ENCODE data around the gene ABO.

- TF ChIP-seq, protein P1, sequence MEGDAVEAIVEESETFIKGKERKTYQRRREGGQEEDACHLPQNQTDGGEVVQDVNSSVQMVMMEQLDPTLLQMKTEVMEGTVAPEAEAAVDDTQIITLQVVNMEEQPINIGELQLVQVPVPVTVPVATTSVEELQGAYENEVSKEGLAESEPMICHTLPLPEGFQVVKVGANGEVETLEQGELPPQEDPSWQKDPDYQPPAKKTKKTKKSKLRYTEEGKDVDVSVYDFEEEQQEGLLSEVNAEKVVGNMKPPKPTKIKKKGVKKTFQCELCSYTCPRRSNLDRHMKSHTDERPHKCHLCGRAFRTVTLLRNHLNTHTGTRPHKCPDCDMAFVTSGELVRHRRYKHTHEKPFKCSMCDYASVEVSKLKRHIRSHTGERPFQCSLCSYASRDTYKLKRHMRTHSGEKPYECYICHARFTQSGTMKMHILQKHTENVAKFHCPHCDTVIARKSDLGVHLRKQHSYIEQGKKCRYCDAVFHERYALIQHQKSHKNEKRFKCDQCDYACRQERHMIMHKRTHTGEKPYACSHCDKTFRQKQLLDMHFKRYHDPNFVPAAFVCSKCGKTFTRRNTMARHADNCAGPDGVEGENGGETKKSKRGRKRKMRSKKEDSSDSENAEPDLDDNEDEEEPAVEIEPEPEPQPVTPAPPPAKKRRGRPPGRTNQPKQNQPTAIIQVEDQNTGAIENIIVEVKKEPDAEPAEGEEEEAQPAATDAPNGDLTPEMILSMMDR (IDR thresholded peaks at IDR 0.05): no peak
- TF ChIP-seq EZH2 (IDR thresholded peaks at IDR 0.05; ENCODE audit: borderline replicate concordance, insufficient read depth, low read depth, low read length, poor library complexity, severe bottlenecking): no peak
These were observed 49.1 kb upstream of the ABO start for GRCh38 chr9:133323991-133324703.

Data from B cell (primary cell).